Measurements from ENCODE around the gene ZP1.

The ZP1 gene

DNA sequence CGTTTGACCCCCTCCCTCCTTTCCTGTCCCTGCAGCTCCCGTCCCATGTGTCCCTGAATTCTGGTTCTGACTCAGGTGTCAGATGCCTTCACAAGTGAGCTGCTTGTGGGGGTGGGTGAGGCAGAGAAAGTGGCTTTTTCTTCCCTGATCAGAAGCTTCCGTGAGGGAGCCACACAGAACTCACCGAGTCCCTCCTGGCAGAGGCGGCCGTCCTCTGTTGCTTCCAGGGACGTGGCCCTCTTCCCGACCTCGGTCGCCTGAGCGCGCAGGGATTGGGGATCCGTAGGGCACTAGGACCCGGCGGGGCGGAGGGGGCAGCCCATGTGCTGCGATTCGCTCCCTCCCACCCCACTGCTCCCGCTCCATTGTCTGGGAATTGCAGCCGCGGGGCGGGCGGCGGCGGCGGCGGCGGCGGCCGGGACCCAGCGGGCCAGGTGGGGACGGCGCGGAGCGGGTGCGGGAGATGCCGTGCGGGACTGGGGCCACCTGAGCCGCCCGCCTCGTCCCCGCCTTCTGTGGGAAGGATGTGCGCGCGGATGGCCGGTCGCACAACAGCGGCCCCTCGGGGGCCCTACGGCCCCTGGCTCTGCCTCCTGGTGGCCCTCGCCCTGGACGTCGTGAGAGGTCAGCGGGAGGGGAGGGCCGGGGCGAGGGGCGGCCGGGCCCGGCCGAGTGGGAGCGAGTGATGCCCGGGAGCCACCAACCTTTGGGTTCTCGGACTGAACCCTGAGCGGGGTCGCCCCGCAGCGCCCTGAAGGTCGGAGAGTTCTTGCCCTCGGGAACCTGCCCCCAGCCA is 57.0 kb downstream of the ZP1 start, which contains the start of gene TMEM132A:
TSS of gene TMEM132A (plus strand) at position 351 of the 796 bp plus-strand sequence. CDS start at position 525, 174 bp downstream.
- DNase-seq (ENCODE audit: low read depth in 2 of 2) = no peak
